NCI-H2081 (cell line): ENCODE results near the gene GAL.
"Not testable (repeated sequence)": the region's sequence is repeated elsewhere in the genome, so short reads cannot be mapped to it uniquely, and the experiment has no call there.

Experiments
- DNase-seq, 2 experiments: peaks; one replicate each; lab custom pipeline; 2025; lab: John Stamatoyannopoulos, UW

The GAL gene, protein sequence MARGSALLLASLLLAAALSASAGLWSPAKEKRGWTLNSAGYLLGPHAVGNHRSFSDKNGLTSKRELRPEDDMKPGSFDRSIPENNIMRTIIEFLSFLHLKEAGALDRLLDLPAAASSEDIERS

DNA sequence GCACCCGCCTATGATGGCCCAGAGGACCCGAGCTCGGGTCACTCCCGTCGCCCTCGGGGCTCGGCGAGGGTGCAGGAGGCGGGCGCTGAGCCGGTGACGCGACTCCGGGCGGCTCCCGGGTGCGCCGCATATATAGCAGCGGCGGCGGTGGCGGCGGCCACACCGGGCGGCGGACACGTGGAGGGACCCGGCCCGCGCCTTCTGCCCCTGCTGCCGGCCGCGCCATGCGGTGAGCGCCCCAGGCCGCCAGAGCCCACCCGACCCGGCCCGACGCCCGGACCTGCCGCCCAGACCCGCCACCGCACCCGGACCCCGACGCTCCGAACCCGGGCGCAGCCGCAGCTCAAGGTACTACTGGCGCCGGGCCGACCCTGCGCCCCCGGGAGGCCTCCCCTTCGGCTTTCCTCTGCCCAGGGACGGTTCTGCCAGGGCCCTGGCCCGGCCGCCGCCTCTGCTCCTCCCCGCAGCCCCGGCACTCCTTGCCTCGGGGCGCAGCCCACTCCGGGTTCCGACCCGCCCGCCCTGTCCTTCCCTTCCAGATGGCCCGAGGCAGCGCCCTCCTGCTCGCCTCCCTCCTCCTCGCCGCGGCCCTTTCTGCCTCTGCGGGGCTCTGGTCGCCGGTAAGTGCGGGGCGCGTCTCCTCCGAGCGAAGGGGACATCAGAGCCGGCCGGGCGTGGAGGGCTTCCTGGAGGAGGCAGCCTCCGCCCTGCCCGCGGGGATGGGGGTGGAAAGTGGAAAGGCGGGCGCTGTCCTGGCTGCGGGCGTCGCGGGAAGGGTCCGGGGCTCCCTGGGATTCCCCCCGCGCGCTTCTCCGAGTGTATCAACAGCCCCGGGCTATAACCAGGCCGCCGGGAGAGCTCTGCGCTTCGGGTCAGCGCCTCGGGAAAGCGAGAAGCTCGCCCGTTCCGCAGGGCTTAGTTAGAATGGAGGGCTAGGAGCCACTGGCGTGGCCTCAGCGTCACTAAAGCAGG lies at the start of gene GAL:
GAL (plus strand) TSS at position 160 of the 972 bp plus-strand sequence; CDS start at position 540, 380 bp downstream.
- no peak for DNase-seq

DNA sequence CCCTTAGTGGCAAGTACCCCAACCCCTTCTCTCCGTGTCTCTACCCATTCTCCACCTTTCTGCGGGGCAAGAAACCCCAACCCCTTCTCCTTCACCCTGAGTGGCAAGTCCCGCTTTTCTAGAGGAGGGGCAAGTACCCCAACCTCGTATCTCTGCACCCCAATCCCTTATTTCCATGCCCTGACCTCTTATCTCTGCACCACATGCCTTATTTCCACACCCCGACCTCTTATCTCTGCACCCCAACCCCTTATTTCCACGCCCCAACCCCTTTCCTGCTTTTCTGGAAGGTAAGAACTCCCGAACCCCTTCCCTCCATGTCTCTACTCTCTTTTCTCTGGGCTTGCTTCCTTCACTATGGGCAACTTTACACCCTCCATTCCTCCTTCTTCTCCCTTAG lies 49.7 kb upstream of the GAL start:
- DNase-seq, result not testable (repeated sequence)

DNA sequence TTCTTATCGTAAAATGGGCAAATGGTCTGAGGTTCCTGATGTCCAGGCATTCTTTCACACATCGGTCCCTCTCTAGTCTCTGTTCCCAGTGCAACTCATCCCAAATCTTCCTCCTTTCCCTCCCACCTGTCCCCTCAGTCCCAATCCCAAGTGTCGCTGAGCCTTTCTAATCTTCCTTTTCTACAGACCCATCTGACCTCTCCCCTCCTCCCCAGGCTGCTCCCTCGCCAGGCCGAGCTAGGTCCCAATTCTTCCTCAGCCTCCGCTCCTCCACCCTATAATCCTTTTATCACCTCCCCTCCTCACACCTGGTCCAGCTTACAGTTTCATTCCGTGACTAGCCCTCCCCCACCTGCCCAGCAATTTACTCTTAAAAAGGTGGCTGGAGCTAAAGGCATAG lies 49.2 kb upstream of the GAL start:
- DNase-seq, result not testable (repeated sequence)

DNA sequence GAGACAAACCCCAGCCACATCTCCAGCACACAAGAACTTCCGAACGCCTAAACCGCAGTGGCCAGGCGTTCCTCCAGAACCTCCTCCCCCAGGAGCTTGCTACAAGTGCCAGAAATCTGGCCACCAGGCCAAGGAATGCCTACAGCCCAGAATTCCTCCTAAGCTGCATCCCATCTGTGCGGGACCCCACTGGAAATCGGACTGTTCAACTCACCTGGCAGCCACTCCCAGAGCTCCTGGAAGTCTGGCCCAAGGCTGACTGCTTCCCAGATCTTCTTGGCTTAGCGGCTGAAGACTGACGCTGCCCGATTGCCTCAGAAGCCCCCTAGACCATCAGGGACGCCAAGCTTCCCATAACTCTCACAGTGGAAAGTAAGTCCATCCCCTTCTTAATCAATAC lies 48.5 kb upstream of the GAL start:
- DNase-seq, result not testable (repeated sequence)

DNA sequence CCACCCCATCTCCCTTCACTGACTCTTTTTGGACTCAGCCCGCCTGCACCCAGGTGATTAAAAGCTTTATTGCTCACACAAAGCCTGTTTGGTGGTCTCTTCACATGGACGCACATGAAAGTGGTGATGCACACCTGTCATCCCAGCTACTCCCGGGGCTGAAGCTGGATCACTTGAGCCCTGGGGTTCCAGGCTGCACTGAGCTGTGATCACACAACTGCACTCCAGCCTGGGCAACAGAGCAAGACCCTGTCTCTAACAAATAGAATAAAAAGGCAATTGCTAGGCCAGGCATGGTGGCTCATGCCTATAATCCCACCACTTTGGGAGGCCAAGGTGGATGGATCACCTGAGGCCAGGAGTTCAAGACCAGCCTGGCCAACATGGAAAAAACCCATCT lies 45.0 kb upstream of the GAL start:
- not testable (repeated sequence) for DNase-seq

DNA sequence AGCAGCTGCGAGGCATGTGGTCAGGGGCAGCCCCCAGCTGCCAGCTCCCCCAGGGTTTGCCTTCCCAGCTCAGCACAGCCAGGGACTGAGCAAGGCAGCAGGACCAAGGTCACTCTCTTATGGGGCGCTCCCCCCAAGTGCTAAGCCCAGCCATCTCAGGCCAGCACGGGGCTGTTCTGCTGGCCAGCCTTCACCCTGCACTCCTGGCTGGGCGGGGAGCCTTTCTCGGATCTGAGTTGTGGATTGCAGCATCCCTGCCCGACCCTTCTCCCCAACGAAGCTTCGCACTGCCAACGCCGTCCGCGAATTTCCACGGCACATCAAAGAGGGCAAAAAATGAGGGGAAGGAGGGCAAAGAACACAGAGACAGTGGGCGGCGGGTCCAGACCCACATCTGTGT lies 42.5 kb upstream of the GAL start:
- DNase-seq, result no peak

DNA sequence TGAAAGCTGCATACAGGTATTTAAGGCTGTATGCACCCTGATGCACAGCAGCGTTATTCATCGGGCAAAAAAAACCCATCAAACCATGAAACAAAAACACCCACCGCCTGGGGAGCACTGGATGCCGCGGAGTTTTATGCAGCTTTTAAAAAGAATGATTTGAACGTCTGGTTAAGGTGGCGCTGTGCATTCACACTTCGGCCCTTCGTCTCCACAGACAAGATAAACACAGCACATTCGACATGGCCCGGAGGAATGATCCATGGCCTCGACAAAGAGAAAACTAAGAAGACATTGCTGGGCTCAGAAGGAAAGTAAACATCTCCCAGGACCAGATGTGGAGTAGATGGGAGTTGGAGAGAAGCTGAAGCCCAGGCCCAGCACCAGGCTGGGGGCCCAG lies 40.8 kb upstream of the GAL start:
- no peak for DNase-seq

DNA sequence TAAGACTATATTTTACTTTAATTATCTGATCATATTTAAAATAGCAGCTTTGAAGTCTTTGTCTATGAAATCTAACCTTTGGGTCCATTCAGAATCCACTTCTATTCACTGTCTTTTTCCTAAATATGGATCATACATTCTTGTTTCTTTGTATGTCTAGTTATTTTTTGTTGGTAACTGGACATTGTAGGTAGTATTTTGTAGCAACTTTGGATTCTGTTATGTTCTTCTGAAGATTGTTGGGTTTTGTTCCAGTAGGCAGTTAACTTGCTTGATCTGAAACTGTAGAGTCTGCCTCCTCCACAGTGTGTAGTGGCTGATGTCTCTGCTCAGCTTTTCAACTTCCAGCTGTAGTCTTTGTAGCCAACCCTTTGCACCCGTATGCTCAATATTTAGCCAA lies 37.5 kb upstream of the GAL start:
- no peak for DNase-seq

DNA sequence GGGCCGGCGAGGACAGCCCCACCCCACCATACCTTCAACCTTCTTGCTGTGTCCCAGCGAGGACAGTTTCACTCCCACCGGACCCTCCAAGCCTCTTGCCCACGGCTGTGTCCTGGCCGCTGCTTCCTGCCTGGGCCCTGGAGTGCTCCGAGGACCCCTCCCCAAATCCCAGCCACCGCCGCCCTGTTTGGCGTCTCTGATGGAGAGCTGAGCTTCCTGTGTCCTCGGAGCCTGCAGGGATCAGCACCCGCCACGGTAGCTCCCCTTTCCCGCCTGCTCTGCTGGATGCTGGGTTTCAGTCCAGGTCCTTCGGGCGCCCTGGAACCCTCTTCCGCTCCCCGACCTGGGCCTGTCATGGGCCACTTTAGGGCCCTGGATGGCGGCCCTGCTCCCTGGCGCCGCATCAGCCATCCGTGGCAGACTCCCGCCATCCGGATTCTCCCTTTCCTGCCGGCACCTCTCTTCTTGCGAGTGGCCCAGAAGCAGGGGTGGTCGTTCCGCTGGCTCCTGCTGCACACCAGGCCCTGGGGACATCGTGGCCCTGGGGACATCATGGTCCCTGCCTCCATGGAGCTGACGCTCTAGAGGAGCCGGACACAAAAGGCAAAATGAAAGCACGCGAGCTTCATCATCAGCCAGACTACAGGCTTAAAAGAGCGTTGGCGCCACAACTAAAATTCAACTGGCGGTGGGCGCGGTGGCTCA lies 34.3 kb upstream of the GAL start:
- DNase-seq, result no peak

DNA sequence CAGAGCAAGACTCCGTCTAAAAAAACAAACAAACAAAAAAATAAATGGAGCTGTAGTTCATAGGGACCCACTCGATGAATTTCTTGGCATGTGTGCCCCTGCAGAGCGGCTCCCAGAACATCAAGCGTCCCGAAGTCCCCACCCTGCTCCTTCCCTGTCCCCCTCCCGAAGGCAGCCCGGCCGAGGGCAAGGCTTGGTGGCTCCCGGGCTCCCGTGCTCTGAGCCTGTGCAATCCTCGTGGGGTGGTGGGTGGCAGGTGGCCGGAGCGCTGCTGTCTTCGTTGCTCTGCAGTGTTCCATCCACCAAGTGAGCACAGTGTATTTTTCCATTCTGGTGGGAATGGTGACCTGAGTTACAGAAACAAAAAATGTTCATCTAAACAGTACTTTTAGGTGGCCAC lies 33.5 kb upstream of the GAL start:
- no peak for DNase-seq

DNA sequence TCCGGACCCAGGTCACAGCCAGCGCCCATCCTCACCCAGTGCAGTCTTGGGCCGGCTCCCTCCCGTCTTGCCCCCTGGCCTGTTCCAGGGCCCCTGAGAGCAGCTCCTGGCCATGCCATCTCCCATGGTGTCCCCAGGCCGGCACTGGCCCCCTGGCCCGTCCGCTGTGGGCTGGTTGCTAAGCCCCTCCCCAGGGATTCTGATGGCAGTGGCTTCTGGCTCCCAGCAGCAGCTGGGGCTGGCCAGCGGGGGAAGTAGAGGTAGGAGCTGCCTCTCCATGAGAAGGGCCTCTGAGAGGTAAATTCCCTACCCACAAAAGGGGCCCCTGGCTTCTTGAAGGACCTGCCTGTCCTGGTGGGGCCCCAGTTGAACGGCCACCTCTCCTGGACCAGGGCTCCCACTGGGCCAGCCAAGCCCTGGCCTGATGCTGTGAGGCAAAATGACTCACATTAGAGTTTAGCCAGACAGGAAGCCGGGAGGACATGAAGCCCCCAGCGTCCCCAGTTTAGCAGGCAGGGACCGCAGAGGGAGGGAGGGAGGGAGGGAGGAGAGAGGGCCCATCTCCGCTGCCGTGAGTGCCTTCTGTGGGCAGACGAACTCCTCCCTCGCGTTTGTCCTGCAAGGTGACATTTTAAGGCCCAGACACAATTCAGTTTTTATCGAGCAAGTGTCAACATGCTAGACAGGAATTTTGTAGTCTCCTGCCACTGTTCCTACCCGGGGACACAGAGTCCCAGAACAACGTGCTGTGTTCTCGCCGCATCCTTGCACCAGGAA lies 32.9 kb upstream of the GAL start:
- no peak for DNase-seq

DNA sequence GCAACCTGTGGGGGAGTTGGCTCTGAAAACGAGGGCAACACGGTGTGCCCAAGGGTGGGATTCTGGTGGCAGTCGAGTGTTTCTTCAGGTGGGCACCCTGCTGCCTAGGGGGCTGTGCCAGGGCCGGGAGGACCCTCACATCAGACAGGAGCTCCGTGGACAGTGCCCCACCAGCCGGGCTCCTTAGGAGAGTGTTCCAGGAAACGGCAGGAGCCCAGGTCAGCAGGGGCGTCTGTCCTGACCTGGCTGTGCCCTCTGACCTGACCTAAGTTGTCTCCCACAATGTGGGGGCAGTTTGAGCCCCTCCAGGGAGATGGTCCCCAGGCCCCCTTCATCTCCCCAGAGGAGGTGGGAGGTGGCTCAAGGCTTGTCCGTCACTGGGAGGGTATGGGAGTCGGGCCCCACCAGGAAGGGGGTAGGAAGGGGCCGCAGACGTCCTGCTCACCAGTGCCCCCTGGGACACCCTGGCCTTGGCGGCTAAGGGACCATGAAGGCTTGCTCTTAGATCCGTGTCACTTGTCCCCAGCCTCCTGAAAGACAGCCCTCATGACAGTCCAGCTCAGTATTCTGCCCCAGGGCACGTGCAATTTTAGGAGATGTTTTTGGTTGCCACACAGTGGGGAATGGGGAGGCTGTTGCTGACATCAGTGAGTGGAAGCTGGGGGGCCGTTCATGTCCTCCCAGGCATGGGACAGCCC lies 32.2 kb upstream of the GAL start:
- DNase-seq, result no peak

DNA sequence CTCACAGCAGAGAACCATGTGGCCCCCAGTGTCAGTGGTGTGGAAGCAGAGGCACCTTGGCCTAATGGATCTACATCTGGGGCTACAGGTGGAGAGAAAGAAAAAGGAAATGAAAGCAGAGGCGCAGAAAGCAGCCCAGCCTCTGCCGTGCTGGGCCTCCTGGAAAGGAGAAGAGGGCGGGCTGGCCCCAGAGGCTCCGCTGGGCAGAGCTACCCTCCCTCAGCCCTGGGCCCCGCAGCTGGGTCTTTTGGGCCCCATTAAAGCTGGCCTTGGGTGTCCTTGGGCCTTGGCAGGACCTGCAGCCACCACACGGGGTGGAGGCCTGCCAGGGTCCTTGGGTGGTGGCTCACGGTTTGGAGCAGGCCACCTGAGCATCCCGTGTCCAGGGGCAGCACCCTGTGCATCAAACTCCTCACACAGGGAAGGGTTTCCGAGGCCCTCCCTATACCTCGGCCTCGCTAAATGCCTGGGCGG lies 31.6 kb upstream of the GAL start:
- no peak for DNase-seq

DNA sequence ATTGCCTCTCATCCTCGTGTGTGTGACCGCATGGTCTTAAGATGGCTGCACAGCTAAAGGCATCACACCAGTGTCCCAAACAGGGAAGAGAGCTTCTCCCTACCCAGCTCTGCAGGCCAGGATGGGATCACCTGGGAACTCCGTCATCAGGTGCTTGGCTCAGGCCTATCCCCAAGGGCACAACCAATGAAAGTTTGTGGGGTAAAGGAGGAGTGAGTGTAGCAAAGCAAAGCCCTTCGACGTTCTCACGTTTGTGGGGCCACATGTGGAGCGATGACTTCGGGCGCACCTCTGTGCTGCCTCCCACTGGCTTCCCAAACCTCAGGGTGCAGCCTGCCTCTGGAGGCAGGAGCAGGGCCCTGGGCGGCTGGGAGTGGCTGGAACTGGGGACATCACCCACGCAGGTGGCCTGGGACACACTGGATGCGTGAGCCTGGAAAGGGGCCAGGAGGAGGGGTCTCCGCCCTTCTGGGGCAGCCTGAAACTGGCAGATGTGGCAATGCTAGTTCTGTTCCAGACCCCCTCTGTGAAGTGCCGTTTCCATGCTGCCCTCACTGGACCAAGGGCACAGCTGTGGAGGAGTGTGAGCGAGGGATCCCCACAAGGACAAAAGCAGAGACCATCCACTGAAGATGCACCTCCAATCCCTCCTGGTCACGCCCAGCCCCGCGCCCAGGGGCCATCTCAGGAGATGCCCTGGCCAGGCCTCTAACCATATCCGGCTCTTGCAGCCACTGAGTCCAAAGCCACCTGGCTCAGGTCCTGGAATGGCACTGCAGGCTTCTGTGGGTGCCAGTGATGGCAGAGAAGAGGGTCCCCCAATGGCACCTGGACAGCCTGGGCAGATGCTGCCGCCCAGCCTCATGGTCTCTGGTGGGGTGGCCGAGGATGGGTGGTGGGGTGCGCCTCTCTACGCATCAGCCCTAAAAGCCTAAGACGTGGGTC lies 30.6 kb upstream of the GAL start:
- no peak for DNase-seq

DNA sequence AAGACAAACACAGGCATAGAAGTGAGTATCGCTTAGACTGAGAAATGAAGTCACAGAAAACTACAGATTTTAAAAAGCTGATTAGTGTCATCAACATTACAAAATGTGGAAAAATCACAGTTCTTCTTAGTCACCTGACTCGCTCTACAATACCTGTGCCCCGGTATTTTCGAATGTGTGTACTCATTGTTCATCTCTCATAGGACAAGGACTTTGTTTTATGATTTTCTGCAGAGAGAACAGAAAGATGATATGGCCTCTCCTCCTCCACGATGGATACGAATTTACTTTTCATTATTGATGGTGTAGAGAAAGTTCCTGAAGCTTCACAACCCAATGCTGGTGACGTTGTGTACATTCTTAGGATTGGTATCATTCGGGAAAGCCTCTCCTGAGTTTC lies 29.4 kb upstream of the GAL start:
- DNase-seq, result no peak

DNA sequence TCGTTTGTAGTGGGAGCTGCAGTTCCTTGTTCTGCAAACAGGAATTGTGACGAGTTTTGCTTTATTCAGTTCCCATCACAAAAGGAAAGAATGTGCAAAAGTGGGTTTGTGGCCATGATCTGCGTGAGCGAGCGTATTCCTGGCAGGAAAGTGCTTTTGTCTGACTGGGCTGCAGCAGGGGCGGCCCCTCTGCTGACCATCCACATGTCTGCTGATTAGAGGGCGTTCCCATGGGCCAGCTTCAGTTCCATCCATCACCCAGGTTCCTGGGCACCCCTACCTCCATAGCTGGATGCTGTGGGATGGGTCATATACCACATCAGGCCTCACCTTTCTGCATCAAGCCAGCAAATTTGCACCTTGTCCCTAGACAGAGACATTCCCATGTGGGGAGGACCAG lies 28.9 kb upstream of the GAL start:
- DNase-seq, result no peak

DNA sequence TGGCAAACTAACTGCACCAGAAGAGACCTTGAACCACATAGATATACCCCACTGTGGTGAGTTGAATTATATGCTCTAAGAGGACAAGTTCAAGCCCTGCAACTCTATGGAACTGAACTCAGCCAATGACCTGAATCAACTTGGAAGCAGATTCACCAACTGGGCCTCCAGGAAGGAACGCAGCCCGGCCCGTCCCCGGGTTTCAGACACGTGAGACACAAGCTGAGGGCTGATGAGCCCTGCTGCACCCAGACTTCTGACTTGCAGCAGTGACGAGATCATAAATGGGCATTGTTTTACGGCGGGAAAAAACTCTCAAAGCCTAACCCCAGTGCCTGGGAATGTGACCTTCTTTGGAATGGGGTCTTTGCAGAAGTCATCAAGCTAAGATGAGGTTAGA lies 28.5 kb upstream of the GAL start:
- no peak for DNase-seq

DNA sequence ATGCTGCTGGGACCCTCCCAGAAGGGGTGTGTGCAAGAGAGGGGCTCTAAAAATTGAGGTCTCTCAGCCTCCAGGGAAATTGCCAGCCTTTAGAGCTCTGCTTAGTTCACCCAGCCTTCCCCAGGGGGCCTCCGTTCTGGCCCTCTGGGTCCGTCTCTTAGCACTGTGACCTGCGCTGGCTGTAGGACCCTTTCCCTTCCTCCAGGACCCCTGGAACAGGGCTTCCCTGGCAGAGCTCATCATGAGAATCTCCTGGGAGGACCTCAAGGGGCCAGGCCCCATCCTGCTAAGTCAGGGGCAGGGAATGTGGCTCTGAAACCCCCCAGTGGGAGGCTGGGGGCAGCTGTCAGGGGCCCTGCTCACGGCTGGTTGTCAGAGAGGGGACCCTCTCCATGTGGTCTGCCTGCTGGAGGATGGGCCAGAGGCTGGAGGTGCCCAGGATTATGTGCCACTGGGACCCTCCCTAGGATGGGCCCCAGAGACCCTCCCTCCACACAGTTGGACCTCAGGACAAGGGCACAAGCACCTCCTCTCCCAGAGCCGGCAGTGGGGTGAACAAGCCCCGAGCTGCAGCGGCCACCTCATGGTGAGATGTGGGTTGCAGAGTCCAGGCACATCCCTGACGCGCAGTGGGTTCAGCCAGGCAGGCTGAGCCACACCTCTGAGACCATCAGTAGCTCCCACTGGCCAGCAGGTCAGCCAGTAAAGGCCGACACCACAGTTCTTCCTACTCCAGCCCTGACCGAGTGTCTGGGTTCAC lies 27.1 kb upstream of the GAL start:
- DNase-seq, result no peak

DNA sequence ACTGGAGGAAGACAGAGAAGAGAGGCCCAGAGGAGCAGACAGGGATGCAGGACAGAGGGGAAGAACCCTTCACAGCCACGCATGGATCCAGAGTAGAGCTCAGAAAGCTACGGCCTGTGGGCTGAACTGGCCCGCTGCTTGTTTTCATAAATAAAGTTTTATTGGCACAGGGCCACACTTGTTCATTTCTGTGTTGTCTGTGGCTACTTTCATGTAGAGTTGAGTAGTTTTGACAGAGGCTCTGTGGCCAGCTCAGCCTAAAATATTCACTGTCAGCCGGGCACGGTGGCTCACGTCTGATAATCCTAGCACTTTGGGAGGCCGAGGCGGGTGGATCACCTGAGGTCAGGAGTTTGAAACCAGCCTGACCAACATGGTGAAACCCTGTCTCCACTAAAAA lies 26.2 kb upstream of the GAL start:
- no peak for DNase-seq

DNA sequence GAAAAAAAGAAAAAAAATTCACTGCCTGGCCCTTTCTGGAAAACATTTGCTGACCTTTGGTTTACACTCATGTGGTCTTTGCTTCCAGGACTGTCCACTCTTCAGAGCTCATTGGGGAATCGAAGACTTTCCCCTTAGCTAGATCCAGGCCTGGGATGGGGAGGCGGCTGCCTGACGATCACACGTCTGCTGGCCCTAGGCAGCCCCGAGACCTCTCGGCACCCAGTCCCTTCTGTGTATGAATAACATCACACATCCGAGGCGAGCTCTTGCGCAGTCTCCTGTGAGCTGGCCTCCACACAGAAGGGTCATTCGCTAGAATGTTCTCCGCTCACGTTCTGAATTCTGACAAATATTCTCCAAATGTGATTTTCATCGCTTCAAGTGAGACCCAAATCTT lies 25.7 kb upstream of the GAL start:
- DNase-seq, result no peak
